K562 (cell line): ENCODE measurements around the gene KMT2E. TPM values are rescaled to one million over a fixed set of nuclear protein-coding genes. Genes with fewer than 3 reads are reported as not detected.

ENCODE experiments used
- ARNT ChIP-seq, 2 experiments: fragments of 450-650 bp; IDR thresholded peaks; 2 replicates each; pipeline ENCODE4 v1.6.1; 2016; ENCODE audit warnings: mild to moderate bottlenecking in 1 of 2
- BRF1 ChIP-seq: IDR thresholded peaks from 3 replicates; pipeline ENCODE4 v1.6.1; 2011; ENCODE audit warnings: borderline replicate concordance, mild to moderate bottlenecking; ENCODE audit not compliant: insufficient read length; ENCODE audit errors: extremely low read depth
- CHD4 ChIP-seq: fragments of 200-600 bp; sonication (generic); IDR thresholded peaks from 3 replicates; pipeline ENCODE4 v1.6.1; 2012; ENCODE audit warnings: low read depth, mild to moderate bottlenecking, mixed read lengths, low read length, inconsistent platforms; ENCODE audit not compliant: insufficient read depth, insufficient replicate concordance, poor library complexity, severe bottlenecking
- FOXJ2 ChIP-seq: fragments of 200-800 bp; sonication (Bioruptor generic); IDR thresholded peaks from 2 replicates; pipeline ENCODE4 v1.6.1; 2016; ENCODE audit warnings: missing genetic modification characterization, missing compliant biosample characterization
- FOXP1 ChIP-seq: sonication (generic); formaldehyde crosslinking; IDR thresholded peaks from 2 replicates; pipeline ENCODE4 v1.8.0; 2022; ENCODE audit warnings: mild to moderate bottlenecking, missing genetic modification reagents
- HDAC6 ChIP-seq: IDR thresholded peaks from 2 replicates; pipeline ENCODE4 v1.6.1; 2012; ENCODE audit warnings: low read depth, mild to moderate bottlenecking, control low read depth, inconsistent platforms, low read length, moderate library complexity
- LCOR ChIP-seq: sonication (generic); formaldehyde crosslinking; IDR thresholded peaks from 2 replicates; pipeline ENCODE4 v1.8.0; 2022; ENCODE audit warnings: mild to moderate bottlenecking, missing genetic modification reagents
- MAFK ChIP-seq: IDR thresholded peaks from 2 replicates; pipeline ENCODE4 v1.6.1; 2011; ENCODE audit warnings: low read length, improper control_type of control experiment
- NEUROD1 ChIP-seq: fragments of 150-350 bp; IDR thresholded peaks from 2 replicates; pipeline ENCODE4 v1.6.1; 2014; ENCODE audit warnings: borderline replicate concordance, low read length, low read depth; ENCODE audit not compliant: partially characterized antibody
- NFRKB ChIP-seq: fragments of 450-650 bp; IDR thresholded peaks from 2 replicates; pipeline ENCODE4 v1.6.1; 2016; ENCODE audit warnings: low read depth
- SIX5 ChIP-seq, 2 experiments: IDR thresholded peaks; 2 replicates each; pipeline ENCODE4 v1.6.1; 2011; ENCODE audit warnings: low read length in 2 of 2, borderline replicate concordance in 1 of 2, low read depth in 1 of 2, mild to moderate bottlenecking in 1 of 2, moderate library complexity in 1 of 2; ENCODE audit not compliant: insufficient read depth in 1 of 2
- SMAD3 ChIP-seq: fragments of 450-650 bp; formaldehyde crosslinking; conservative IDR thresholded peaks from 2 replicates; pipeline ENCODE4 v1.4.0; 2020; ENCODE audit warnings: mild to moderate bottlenecking
- TAF1 ChIP-seq: IDR thresholded peaks from 2 replicates; pipeline ENCODE4 v1.6.1; 2011; ENCODE audit warnings: mild to moderate bottlenecking, low read length, moderate library complexity; ENCODE audit not compliant: insufficient read depth, control insufficient read depth, severe bottlenecking; ENCODE audit errors: extremely low read depth
- TCF7 ChIP-seq: sonication (generic); IDR thresholded peaks from 2 replicates; pipeline ENCODE4 v1.6.1; 2016; ENCODE audit warnings: antibody characterized with exemption, borderline replicate concordance
- THRB ChIP-seq: fragments of 450-650 bp; formaldehyde crosslinking; conservative IDR thresholded peaks from 2 replicates; pipeline ENCODE4 v1.4.0; 2022; ENCODE audit warnings: mild to moderate bottlenecking, missing genetic modification characterization
- polyA plus RNA-seq, 8 experiments: library from polyadenylated mRNA; depleted of rRNA in 4 of 8; stranded (reverse) in 5 of 8; unstranded in 3 of 8; fragments of >200 nt; fragmentation: Nextera tagmentation in 2 of 8; fragmentation: Illumina TruSeq in 1 of 8; extraction: Ambion mirVana in 2 of 8; extraction: Trizol in 1 of 8; gene quantifications; 2 replicates each; pipeline versions ENCODE4 v1.2.1 to v1.2.3, GENCODE V29; 2011 to 2014; ENCODE audit warnings: inconsistent platforms in 1 of 8, missing spikeins in 1 of 8
- total RNA-seq, 7 experiments: library from RNA; depleted of rRNA in 6 of 7; stranded (reverse); fragments of >200 nt in 6 of 7; fragmentation: Illumina TruSeq in 2 of 7; extraction: Trizol in 2 of 7; gene quantifications; 2 replicates each; pipeline versions ENCODE4 v1.2.1 to v1.2.3, GENCODE V29; 2011 to 2021; ENCODE audit warnings: low replicate concordance in 1 of 7
- TF ChIP-seq, protein P1 (sequence below): fragments of 450-650 bp; IDR thresholded peaks from 2 replicates; pipeline ENCODE4 v1.6.1; 2016; ENCODE audit warnings: low read depth, mild to moderate bottlenecking, moderate library complexity
- TF ChIP-seq, protein P2 (sequence below): IDR thresholded peaks from 2 replicates; pipeline ENCODE4 v1.6.1; 2012; ENCODE audit warnings: low read depth, low read length, improper control_type of control experiment, borderline replicate concordance
- TF ChIP-seq, protein P3 (sequence below): IDR thresholded peaks from 2 replicates; pipeline ENCODE4 v1.6.1; 2014; ENCODE audit warnings: antibody characterized with exemption
- TF ChIP-seq, protein P4 (sequence below), 2 experiments: fragments of 450-650 bp; IDR thresholded peaks; 2 replicates each; pipeline ENCODE4 v1.6.1; 2016

KMT2E gene
- total and polyA plus RNA-seq, 9 of the 15 experiments (the other 6 are each of a cell fraction or from before 2014, with no cell fraction given): 8.9 to 55.3 (median 38.1) TPM

GRCh38 chr7:104983578-104984539 lies 30.1 kb upstream of the KMT2E start (continued):
- TF ChIP-seq, protein P1, sequence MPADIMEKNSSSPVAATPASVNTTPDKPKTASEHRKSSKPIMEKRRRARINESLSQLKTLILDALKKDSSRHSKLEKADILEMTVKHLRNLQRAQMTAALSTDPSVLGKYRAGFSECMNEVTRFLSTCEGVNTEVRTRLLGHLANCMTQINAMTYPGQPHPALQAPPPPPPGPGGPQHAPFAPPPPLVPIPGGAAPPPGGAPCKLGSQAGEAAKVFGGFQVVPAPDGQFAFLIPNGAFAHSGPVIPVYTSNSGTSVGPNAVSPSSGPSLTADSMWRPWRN: peak; percentile 45; the same call in 1 of the 2 replicates
- TF ChIP-seq, protein P2, sequence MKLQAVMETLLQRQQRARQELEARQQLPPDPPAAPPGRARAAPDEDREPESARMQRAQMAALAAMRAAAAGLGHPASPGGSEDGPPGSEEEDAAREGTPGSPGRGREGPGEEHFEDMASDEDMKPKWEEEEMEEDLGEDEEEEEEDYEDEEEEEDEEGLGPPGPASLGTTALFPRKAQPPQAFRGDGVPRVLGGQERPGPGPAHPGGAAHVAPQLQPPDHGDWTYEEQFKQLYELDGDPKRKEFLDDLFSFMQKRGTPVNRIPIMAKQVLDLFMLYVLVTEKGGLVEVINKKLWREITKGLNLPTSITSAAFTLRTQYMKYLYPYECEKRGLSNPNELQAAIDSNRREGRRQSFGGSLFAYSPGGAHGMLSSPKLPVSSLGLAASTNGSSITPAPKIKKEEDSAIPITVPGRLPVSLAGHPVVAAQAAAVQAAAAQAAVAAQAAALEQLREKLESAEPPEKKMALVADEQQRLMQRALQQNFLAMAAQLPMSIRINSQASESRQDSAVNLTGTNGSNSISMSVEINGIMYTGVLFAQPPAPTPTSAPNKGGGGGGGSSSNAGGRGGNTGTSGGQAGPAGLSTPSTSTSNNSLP: no peak
- TF ChIP-seq LCOR (CRISPR knock-in tag) (peak; percentile 94), SMAD3 (CRISPR knock-in tag) (no peak; the same call in 1 of the 2 replicates), NFRKB (peak; percentile 98), FOXJ2 (tag) (no peak), THRB (CRISPR knock-in tag) (peak; percentile 15), ARNT (IDR thresholded peaks at IDR 0.05) (peak; percentile 34 to 81; a peak in 3 of 4 replicates), HDAC6 (no peak), NEUROD1 (peak; percentile 78), BRF1 (no peak), SIX5 (IDR thresholded peaks at IDR 0.05; ENCODE audit: borderline replicate concordance in 1 of 2, insufficient read depth in 1 of 2, low read depth in 1 of 2, low read length in 2 of 2) (0 out of 4 replicates have a peak, but pooled peaks of 1 of the 2 experiments have one; percentile 36), TCF7 (no peak), TAF1 (peak; percentile 83), CHD4 (peak; percentile 19), MAFK (peak; percentile 3; the same call in 1 of the 2 replicates), FOXP1 (0 out of 2 replicates have a peak, but pooled peaks have one; percentile 54)
- TF ChIP-seq, protein P3, sequence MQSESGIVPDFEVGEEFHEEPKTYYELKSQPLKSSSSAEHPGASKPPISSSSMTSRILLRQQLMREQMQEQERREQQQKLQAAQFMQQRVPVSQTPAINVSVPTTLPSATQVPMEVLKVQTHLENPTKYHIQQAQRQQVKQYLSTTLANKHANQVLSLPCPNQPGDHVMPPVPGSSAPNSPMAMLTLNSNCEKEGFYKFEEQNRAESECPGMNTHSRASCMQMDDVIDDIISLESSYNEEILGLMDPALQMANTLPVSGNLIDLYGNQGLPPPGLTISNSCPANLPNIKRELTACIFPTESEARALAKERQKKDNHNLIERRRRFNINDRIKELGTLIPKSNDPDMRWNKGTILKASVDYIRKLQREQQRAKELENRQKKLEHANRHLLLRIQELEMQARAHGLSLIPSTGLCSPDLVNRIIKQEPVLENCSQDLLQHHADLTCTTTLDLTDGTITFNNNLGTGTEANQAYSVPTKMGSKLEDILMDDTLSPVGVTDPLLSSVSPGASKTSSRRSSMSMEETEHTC: no peak; the same call in 1 of the 2 replicates
- TF ChIP-seq, protein P4, sequence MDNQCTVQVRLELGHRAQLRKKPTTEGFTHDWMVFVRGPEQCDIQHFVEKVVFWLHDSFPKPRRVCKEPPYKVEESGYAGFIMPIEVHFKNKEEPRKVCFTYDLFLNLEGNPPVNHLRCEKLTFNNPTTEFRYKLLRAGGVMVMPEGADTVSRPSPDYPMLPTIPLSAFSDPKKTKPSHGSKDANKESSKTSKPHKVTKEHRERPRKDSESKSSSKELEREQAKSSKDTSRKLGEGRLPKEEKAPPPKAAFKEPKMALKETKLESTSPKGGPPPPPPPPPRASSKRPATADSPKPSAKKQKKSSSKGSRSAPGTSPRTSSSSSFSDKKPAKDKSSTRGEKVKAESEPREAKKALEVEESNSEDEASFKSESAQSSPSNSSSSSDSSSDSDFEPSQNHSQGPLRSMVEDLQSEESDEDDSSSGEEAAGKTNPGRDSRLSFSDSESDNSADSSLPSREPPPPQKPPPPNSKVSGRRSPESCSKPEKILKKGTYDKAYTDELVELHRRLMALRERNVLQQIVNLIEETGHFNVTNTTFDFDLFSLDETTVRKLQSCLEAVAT (IDR thresholded peaks at IDR 0.05): peak; percentile 55 to 69; a peak in 3 of 4 replicates
